Left ventricle myocardium inferior (tissue), 1 donor: ENCODE results near the gene NOTCH4. TPM values are rescaled to one million over a fixed set of nuclear protein-coding genes. Genes with fewer than 3 reads are reported as not detected.
A peak's percentile ranks its signal among the peaks of the same experiment; 100 is the strongest.

Experiments used
- DNase-seq: peaks from one replicate; pipeline ENCODE4 v3.0.0-alpha.2; 2020
- H3K27ac ChIP-seq: fragments of 200-600 bp; replicated peaks from 2 replicates; pipeline ENCODE4 v1.8.0; 2021
- H3K27me3 ChIP-seq: fragments of 200-600 bp; 2 replicates; pipeline ENCODE4 v1.8.0; 2021; ENCODE audit warnings: low read depth
- H3K36me3 ChIP-seq: fragments of 200-600 bp; 2 replicates; pipeline ENCODE4 v1.8.0; 2021
- H3K4me1 ChIP-seq: fragments of 200-600 bp; 2 replicates; pipeline ENCODE4 v1.8.0; 2021
- H3K4me3 ChIP-seq: fragments of 200-600 bp; 2 replicates; pipeline ENCODE4 v1.8.0; 2021; ENCODE audit warnings: mild to moderate bottlenecking, moderate library complexity
- H3K9me3 ChIP-seq: fragments of 200-600 bp; replicated peaks from 2 replicates; pipeline ENCODE4 v1.8.0; 2021
- intact Hi-C: fragments of 100-400 bp; cut with micrococcal nuclease; formaldehyde crosslinking; loops from one replicate; pipeline ENCODE4 v1.11.0; 2022
- total RNA-seq: library from RNA; stranded (reverse); fragmentation: NEBNext Ultra II Directional; extraction: Animal tissue kit (Norgen Biotek cat#: 25700); gene quantifications from one replicate; pipeline ENCODE4 v1.2.1, GENCODE V29; 2021
- TF ChIP-seq, protein P1 (sequence below): fragments of 200-600 bp; IDR thresholded peaks from 2 replicates; pipeline ENCODE4 v1.8.0; 2021; ENCODE audit warnings: antibody characterized with exemption, mild to moderate bottlenecking, borderline replicate concordance
- donor health status: DM: no; HTN: yes; CAD: no; lungs with severe emphysema.

The NOTCH4 gene
- total RNA-seq, 1 donor from 2014 or later = 23.0 TPM

DNA sequence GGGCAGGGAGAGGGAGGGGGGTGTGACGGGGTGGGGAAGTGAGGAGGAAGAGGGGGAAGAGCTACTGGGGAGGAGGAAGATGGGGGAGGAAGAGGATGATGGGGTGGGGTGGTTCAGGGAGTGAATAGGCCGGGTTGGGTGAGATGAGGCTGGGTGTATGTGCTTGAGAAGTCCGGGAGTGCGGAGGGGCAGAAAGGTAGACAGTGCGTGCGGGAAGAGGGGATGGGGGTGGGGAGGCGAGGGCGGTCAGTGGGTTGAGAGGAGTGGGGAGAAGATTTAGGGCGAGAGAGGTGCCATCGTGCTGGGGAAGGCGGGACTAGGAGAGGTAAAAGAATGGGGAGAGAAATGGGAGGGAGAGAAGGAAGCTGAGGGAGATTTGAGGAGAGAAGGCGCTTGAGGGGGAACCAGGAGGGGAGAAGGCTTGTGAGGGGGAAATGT lies 30.9 kb upstream of the NOTCH4 start:
- Histone ChIP-seq H3K9me3 (peaks cover 10% of the 10 kb centered on the region), H3K27ac (peak overlapping the region; percentile 88), H3K36me3 (no peaks in the 10 kb centered on the region), H3K27me3 (peaks cover 29% of the 10 kb centered on the region), H3K4me1 (peaks cover 16% of the 10 kb centered on the region), H3K4me3 (peak overlapping the region; percentile 60)
- intact Hi-C loops = no loop called here
- no peak for DNase-seq
- TF ChIP-seq, protein P1, sequence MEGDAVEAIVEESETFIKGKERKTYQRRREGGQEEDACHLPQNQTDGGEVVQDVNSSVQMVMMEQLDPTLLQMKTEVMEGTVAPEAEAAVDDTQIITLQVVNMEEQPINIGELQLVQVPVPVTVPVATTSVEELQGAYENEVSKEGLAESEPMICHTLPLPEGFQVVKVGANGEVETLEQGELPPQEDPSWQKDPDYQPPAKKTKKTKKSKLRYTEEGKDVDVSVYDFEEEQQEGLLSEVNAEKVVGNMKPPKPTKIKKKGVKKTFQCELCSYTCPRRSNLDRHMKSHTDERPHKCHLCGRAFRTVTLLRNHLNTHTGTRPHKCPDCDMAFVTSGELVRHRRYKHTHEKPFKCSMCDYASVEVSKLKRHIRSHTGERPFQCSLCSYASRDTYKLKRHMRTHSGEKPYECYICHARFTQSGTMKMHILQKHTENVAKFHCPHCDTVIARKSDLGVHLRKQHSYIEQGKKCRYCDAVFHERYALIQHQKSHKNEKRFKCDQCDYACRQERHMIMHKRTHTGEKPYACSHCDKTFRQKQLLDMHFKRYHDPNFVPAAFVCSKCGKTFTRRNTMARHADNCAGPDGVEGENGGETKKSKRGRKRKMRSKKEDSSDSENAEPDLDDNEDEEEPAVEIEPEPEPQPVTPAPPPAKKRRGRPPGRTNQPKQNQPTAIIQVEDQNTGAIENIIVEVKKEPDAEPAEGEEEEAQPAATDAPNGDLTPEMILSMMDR = no peak

DNA sequence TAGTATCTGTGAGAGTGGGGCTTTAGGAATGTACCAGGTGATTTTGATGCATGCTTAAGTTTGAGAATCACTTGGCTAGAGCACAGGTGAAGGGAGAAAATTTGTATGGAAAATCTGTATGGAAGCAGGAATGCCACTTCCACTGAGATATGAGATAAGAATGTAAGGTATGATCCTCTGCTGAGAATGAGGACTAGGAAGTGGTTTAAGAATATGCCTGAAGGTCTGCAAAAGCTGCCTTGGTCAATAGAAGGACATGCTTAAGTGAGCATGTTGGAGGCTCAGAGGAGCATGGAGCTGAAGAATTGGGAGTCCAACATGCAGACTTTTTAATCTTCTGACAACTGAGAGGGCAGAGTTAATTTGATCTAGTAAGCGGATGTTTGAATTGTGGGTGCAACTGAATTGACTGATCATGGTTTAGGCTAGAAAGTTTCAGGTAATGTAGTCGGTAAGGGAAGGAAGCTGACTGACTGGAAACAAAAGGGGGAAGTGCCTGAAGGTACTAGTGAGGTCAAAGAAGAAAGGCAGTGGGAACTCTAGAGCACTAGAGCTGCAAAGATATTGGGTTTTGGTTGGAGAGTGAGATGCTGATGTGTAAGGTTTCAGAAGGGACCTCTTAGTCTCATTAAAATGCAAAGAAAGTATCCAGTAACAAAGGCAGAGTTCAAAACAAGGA lies 28.6 kb upstream of the NOTCH4 start:
- H3K4me1 ChIP-seq = peaks cover 16% of the 10 kb centered on the region
- H3K4me3 ChIP-seq = no peak overlapping the region
- H3K27ac ChIP-seq = peak overlapping the region; percentile 42
- peaks cover 26% of the 10 kb centered on the region for H3K27me3 ChIP-seq
- DNase-seq = no peak
- peaks cover 4% of the 10 kb centered on the region for H3K9me3 ChIP-seq
- TF ChIP-seq, protein P1 = no peak
- intact Hi-C loops = no loop called here
- H3K36me3 ChIP-seq = no peaks in the 10 kb centered on the region

DNA sequence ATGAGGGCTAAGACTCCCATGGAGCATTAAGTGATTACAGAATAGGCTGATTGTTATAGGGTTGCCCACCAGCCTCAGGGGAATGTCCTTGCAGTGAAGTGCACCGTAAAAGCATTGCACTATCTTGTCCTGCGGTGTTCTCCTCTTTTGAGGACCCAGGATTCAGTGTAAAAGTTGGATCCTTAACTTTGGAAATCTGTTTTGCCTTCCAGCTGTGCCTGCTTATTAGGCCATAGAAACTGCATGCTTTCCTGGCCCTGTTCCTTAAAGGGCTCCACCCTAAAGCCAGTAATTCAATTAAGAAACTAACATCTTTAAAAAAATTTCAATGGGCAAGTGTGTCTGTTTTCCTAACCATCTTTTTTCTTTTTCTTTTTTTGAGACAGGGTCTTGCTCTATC lies 25.4 kb upstream of the NOTCH4 start:
- H3K4me3 ChIP-seq = no peak overlapping the region
- H3K36me3 ChIP-seq = no peaks in the 10 kb centered on the region
- DNase-seq = no peak
- no peak overlapping the region for H3K27ac ChIP-seq
- intact Hi-C loops = no loop called here
- no peaks in the 10 kb centered on the region for H3K9me3 ChIP-seq
- H3K27me3 ChIP-seq = peaks cover 4% of the 10 kb centered on the region
- TF ChIP-seq, protein P1 = no peak
- H3K4me1 ChIP-seq = peaks cover 12% of the 10 kb centered on the region

DNA sequence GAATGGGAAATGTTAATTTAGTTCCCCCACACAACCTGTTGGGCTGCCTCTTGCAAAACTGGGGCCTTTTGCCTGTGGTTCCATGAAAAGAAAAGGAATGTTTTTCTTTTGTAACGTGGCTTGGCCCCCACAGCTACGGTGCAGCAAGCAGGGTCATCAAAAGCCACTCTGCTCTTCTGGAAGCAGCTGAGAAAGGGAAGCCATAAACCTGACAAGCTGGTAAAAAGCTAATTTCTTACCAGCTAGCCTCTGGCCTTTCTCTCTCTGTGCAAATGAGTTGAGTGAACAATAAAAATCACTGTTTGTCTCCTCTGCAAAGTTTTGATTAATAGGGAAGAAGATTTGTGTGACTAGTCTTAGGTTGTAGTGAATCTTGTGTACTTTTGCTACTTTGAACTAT lies 23.5 kb upstream of the NOTCH4 start:
- H3K4me3 ChIP-seq = no peak overlapping the region
- TF ChIP-seq, protein P1 = no peak
- H3K27ac ChIP-seq = no peak overlapping the region
- H3K36me3 ChIP-seq = no peaks in the 10 kb centered on the region
- peaks cover 17% of the 10 kb centered on the region for H3K4me1 ChIP-seq
- H3K27me3 ChIP-seq = peaks cover 9% of the 10 kb centered on the region
- intact Hi-C loops = no loop called here
- H3K9me3 ChIP-seq = no peaks in the 10 kb centered on the region
- DNase-seq = no peak

DNA sequence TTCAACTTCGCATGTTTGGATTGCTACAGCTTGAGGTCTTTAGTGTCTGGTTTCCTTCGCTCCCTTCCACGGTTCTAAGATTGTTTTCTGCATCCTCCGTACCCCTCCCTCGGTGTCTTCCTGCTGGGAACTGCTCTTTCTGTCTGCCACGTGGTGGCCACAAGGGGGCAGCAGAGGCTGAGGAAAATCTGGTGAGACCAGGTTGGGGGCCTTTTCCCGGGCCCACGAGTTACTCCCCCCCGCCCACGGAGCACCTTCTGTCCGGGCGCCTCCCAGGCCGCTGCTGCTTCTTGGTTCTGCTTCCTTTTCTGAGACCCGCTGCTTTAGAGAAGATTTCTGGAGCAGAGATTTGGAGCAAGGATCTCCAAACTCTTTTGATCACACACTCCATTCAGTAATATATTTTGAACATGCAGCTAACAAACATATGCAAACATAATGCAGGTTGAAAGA lies 21.1 kb upstream of the NOTCH4 start:
- no peaks in the 10 kb centered on the region for H3K9me3 ChIP-seq
- H3K27ac ChIP-seq = peak overlapping the region; percentile 77
- intact Hi-C loops = no loop called here
- DNase-seq = peak; percentile 84
- H3K27me3 ChIP-seq = peaks cover 12% of the 10 kb centered on the region
- TF ChIP-seq, protein P1 = peak; percentile 92
- peak overlapping the region; percentile 25 for H3K4me3 ChIP-seq
- H3K36me3 ChIP-seq = no peaks in the 10 kb centered on the region
- peaks cover 17% of the 10 kb centered on the region for H3K4me1 ChIP-seq
